ENCODE measurements around the gene ADAMTS13.
A peak's percentile ranks its signal among the peaks of the same experiment; 100 is the strongest.

ADAMTS13 gene

GRCh38 chr9:133477992-133478850 is 56.1 kb downstream of the ADAMTS13 start:
- no peaks in the 10 kb centered on the region for H4K20me1 ChIP-seq (ENCODE audit: insufficient read depth, low read length)
- no peaks in the 10 kb centered on the region for H3K79me2 ChIP-seq (ENCODE audit: insufficient read depth, low read length)
- peaks cover 6% of the 10 kb centered on the region; the same call in 1 of the 2 replicates for H3K36me3 ChIP-seq (ENCODE audit: insufficient read depth, low read length)
- TF ChIP-seq CTCF (IDR thresholded peaks at IDR 0.05; ENCODE audit: low read length) (no peak), EZH2 (IDR thresholded peaks at IDR 0.05; ENCODE audit: borderline replicate concordance, low read length) (no peak)
- H3K9me2 ChIP-seq (ENCODE audit: low read depth, low read length): no peaks in the 10 kb centered on the region
- H3K27ac ChIP-seq (ENCODE audit: low read depth, low read length, poor library complexity, severe bottlenecking): peak overlapping the region; percentile 64
- H3K4me1 ChIP-seq (ENCODE audit: insufficient read depth, low read length, severe bottlenecking): peaks cover 20% of the 10 kb centered on the region
- H3K27me3 ChIP-seq (ENCODE audit: insufficient read depth, low read length): no peaks in the 10 kb centered on the region
- peak overlapping the region; percentile 90 for H3K4me2 ChIP-seq (ENCODE audit: low read length)
- no peaks in the 10 kb centered on the region for H3F3A ChIP-seq (ENCODE audit: insufficient read depth, low read length)
- H3K9me3 ChIP-seq (ENCODE audit: low read length): no peaks in the 10 kb centered on the region
- peak overlapping the region; percentile 83 for H3K9ac ChIP-seq (ENCODE audit: low read length)
- no peak overlapping the region for H2AFZ ChIP-seq (ENCODE audit: low read length)
- H3K4me3 ChIP-seq (ENCODE audit: low read depth, low read length, poor library complexity, severe bottlenecking): peak overlapping the region; percentile 82

DNA sequence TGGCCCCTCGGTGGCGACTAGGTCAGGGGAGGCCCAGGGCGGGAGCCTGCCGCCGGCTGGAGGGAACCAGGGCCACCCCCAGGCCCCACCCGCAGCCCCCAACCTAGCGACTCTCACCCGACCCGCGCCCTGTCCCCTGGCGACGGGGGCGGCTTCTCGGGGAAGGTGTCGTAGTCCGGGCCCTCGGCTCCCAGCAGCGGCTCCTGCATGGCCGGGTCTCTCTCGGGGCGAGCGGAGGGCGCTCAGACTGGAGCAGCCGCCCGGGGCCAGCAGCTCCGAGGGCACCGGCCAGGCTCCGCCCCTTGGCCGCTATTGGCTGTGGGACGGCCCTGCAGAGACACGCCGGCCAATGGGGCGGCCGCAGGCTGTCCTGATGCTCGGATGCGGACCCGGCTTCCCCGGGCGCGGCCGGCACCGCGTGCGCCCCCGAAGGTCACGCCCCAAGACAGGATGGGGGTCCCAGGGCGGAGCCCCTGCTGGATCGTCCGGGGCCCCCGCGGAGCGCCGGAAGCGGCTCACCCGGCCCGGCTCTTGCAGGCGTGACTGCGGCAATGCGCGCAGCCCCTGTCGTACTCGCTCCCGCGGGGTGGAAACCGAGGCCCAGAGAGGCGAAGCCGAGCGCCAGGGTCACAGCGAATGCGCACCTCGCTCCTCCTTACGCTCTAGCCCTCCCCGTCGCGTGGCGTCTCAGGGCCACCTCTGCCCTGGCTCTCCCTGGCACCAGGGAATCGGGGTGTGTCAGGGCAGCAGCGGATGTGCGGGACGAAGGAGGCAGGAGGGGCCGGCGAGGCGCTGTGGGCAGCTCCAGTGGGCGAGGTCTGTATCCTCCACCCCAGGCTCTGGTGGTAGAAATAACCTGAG is 56.9 kb downstream of the ADAMTS13 start, which contains the start of gene SLC2A6:
Gene SLC2A6, minus strand, starts transcription at position 249 of the 861 bp plus-strand sequence. Its CDS starts 40 bp downstream, at position 209.
- no peaks in the 10 kb centered on the region for H3K79me2 ChIP-seq (ENCODE audit: insufficient read depth, low read length)
- H3K27ac ChIP-seq (ENCODE audit: low read depth, low read length, poor library complexity, severe bottlenecking): peak within 1 kb of the TSS; percentile 64
- no peak within 1 kb of the TSS for H2AFZ ChIP-seq (ENCODE audit: low read length)
- H3K9ac ChIP-seq (ENCODE audit: low read length): peak within 1 kb of the TSS; percentile 83
- H3K4me3 ChIP-seq (ENCODE audit: low read depth, low read length, poor library complexity, severe bottlenecking): peak within 1 kb of the TSS; percentile 82
- no peaks in the 10 kb centered on the region for H3K27me3 ChIP-seq (ENCODE audit: insufficient read depth, low read length)
- peaks cover 20% of the 10 kb centered on the region for H3K4me1 ChIP-seq (ENCODE audit: insufficient read depth, low read length, severe bottlenecking)
- no peaks in the 10 kb centered on the region for H3F3A ChIP-seq (ENCODE audit: insufficient read depth, low read length)
- TF ChIP-seq EZH2 (IDR thresholded peaks at IDR 0.05; ENCODE audit: borderline replicate concordance, low read length) (no peak), CTCF (IDR thresholded peaks at IDR 0.05; ENCODE audit: low read length) (no peak)
- peak within 1 kb of the TSS; percentile 90 for H3K4me2 ChIP-seq (ENCODE audit: low read length)
- H3K36me3 ChIP-seq (ENCODE audit: insufficient read depth, low read length): peaks cover 6% of the 10 kb centered on the region; the same call in 1 of the 2 replicates
- H4K20me1 ChIP-seq (ENCODE audit: insufficient read depth, low read length): no peaks in the 10 kb centered on the region
- no peaks in the 10 kb centered on the region for H3K9me2 ChIP-seq (ENCODE audit: low read depth, low read length)
- no peaks in the 10 kb centered on the region for H3K9me3 ChIP-seq (ENCODE audit: low read length)

DNA sequence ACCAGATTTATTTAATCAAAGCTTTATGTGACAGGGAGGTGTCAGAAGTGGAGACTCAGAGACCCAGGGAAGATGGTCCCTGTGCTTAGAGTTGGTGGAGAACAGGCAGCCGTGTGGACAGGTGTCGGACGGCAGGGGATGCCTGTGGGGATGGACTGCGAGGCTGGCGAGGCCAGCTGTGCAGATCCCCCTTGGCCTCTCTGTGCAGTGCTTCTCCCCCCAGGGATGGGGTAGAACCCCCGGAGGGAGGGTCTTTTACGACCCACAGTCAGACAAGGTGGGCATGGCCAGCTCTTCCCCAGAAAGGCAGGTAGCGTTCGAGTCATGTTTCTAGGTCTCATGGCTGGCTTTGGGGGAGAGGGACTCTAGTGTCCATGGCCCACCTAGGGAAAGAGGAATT is 61.4 kb downstream of the ADAMTS13 start:
- Histone ChIP-seq H3F3A (ENCODE audit: insufficient read depth, low read length) (no peaks in the 10 kb centered on the region), H3K79me2 (ENCODE audit: insufficient read depth, low read length) (no peaks in the 10 kb centered on the region), H3K4me1 (ENCODE audit: insufficient read depth, low read length, severe bottlenecking) (peaks cover 16% of the 10 kb centered on the region), H3K36me3 (ENCODE audit: insufficient read depth, low read length) (no peaks in the 10 kb centered on the region), H3K4me2 (ENCODE audit: low read length) (no peak overlapping the region), H3K9ac (ENCODE audit: low read length) (no peak overlapping the region), H3K4me3 (ENCODE audit: low read depth, low read length, poor library complexity, severe bottlenecking) (no peak overlapping the region), H3K9me3 (ENCODE audit: low read length) (no peaks in the 10 kb centered on the region), H3K27ac (ENCODE audit: low read depth, low read length, poor library complexity, severe bottlenecking) (no peak overlapping the region), H2AFZ (ENCODE audit: low read length) (no peak overlapping the region), H4K20me1 (ENCODE audit: insufficient read depth, low read length) (no peaks in the 10 kb centered on the region), H3K27me3 (ENCODE audit: insufficient read depth, low read length) (no peaks in the 10 kb centered on the region), H3K9me2 (ENCODE audit: low read depth, low read length) (no peaks in the 10 kb centered on the region)
- TF ChIP-seq EZH2 (IDR thresholded peaks at IDR 0.05; ENCODE audit: borderline replicate concordance, low read length) (no peak), CTCF (IDR thresholded peaks at IDR 0.05; ENCODE audit: low read length) (no peak)
